HEK293 (cell line): ENCODE measurements around the gene LRRC8E.

ENCODE experiments used
- BCL11A ChIP-seq: fragments of 450-650 bp; formaldehyde crosslinking; IDR thresholded peaks from 2 replicates; pipeline ENCODE4 v1.5.1; 2016; ENCODE audit warnings: low read depth, missing biosample characterization, missing genetic modification characterization
- GLIS1 ChIP-seq: fragments of 450-650 bp; formaldehyde crosslinking; IDR thresholded peaks from 2 replicates; pipeline ENCODE4 v1.5.1; 2016; ENCODE audit warnings: missing biosample characterization, missing genetic modification characterization
- MZF1 ChIP-seq: fragments of 450-650 bp; formaldehyde crosslinking; IDR thresholded peaks from 2 replicates; pipeline ENCODE4 v1.5.1; 2017; ENCODE audit warnings: missing biosample characterization, missing genetic modification characterization, borderline replicate concordance
- OSR2 ChIP-seq: fragments of 450-650 bp; formaldehyde crosslinking; IDR thresholded peaks from 2 replicates; pipeline ENCODE4 v1.5.1; 2016; ENCODE audit warnings: missing biosample characterization, missing genetic modification characterization
- YY2 ChIP-seq: fragments of 450-650 bp; formaldehyde crosslinking; IDR thresholded peaks from 2 replicates; pipeline ENCODE4 v1.5.1; 2016; ENCODE audit warnings: missing biosample characterization, missing genetic modification characterization
- ZBTB21 ChIP-seq: fragments of 450-650 bp; formaldehyde crosslinking; IDR thresholded peaks from 2 replicates; pipeline ENCODE4 v1.5.1; 2017; ENCODE audit warnings: missing biosample characterization, missing genetic modification characterization
- ZBTB48 ChIP-seq: fragments of 450-650 bp; formaldehyde crosslinking; IDR thresholded peaks from 2 replicates; pipeline ENCODE4 v1.5.1; 2016; ENCODE audit warnings: missing biosample characterization, missing genetic modification characterization
- ZIC2 ChIP-seq: fragments of 450-650 bp; formaldehyde crosslinking; IDR thresholded peaks from 2 replicates; pipeline ENCODE4 v1.5.1; 2016; ENCODE audit warnings: missing biosample characterization, missing genetic modification characterization
- ZNF133 ChIP-seq: fragments of 450-650 bp; formaldehyde crosslinking; IDR thresholded peaks from 2 replicates; pipeline ENCODE4 v1.5.1; 2016; ENCODE audit warnings: missing biosample characterization, missing genetic modification characterization
- ZNF335 ChIP-seq: fragments of 450-650 bp; formaldehyde crosslinking; conservative IDR thresholded peaks from 2 replicates; pipeline ENCODE4 v1.5.1; 2016; ENCODE audit warnings: missing biosample characterization, missing genetic modification characterization
- ZNF426 ChIP-seq: fragments of 450-650 bp; formaldehyde crosslinking; IDR thresholded peaks from 2 replicates; pipeline ENCODE4 v1.5.1; 2017; ENCODE audit warnings: missing biosample characterization, missing genetic modification characterization, mild to moderate bottlenecking, inconsistent platforms, moderate library complexity
- ZNF514 ChIP-seq: fragments of 450-650 bp; formaldehyde crosslinking; IDR thresholded peaks from 2 replicates; pipeline ENCODE4 v1.5.1; 2016; ENCODE audit warnings: missing biosample characterization, missing genetic modification characterization
- ZNF558 ChIP-seq: fragments of 450-650 bp; formaldehyde crosslinking; IDR thresholded peaks from 2 replicates; pipeline ENCODE4 v1.5.1; 2016; ENCODE audit warnings: missing biosample characterization, missing genetic modification characterization
- ZNF610 ChIP-seq: fragments of 450-650 bp; formaldehyde crosslinking; IDR thresholded peaks from 2 replicates; pipeline ENCODE4 v1.5.1; 2016; ENCODE audit warnings: missing biosample characterization, missing genetic modification characterization, borderline replicate concordance
- ZNF624 ChIP-seq: fragments of 450-650 bp; formaldehyde crosslinking; IDR thresholded peaks from 2 replicates; pipeline ENCODE4 v1.5.1; 2017; ENCODE audit warnings: missing biosample characterization, missing genetic modification characterization
- ZNF776 ChIP-seq: fragments of 450-650 bp; formaldehyde crosslinking; IDR thresholded peaks from 2 replicates; pipeline ENCODE4 v1.5.0; 2017; ENCODE audit warnings: missing biosample characterization, missing genetic modification characterization, borderline replicate concordance
- ZSCAN16 ChIP-seq: fragments of 450-650 bp; formaldehyde crosslinking; IDR thresholded peaks from 2 replicates; pipeline ENCODE4 v1.5.1; 2016; ENCODE audit warnings: missing biosample characterization, missing genetic modification characterization
- TF ChIP-seq, protein P1 (sequence below): fragments of 450-650 bp; formaldehyde crosslinking; IDR thresholded peaks from 2 replicates; pipeline ENCODE4 v1.5.1; 2016; ENCODE audit warnings: missing biosample characterization, missing genetic modification characterization
- TF ChIP-seq, protein P2 (sequence below): fragments of 450-650 bp; IDR thresholded peaks from 2 replicates; pipeline ENCODE4 v1.5.1; 2018; ENCODE audit warnings: missing biosample characterization, missing genetic modification characterization
- TF ChIP-seq, protein P3 (sequence below): fragments of 450-650 bp; formaldehyde crosslinking; optimal IDR thresholded peaks from 2 replicates; pipeline ENCODE3; 2016; ENCODE audit warnings: missing biosample characterization, mild to moderate bottlenecking, missing genetic modification characterization
- TF ChIP-seq, protein P4 (sequence below): fragments of 450-650 bp; formaldehyde crosslinking; IDR thresholded peaks from 2 replicates; pipeline ENCODE4 v1.5.1; 2016; ENCODE audit warnings: missing biosample characterization, missing genetic modification characterization
- TF ChIP-seq, protein P5 (sequence below): fragments of 450-650 bp; formaldehyde crosslinking; IDR thresholded peaks from 2 replicates; pipeline ENCODE4 v1.5.1; 2016; ENCODE audit warnings: missing biosample characterization, missing genetic modification characterization
- TF ChIP-seq, protein P6 (sequence below): fragments of 450-650 bp; formaldehyde crosslinking; IDR thresholded peaks from 2 replicates; pipeline ENCODE4 v1.5.1; 2016; ENCODE audit warnings: missing biosample characterization, missing genetic modification characterization
- TF ChIP-seq, protein P7 (sequence below): fragments of 450-650 bp; formaldehyde crosslinking; IDR thresholded peaks from 2 replicates; pipeline ENCODE4 v1.5.1; 2016; ENCODE audit warnings: missing biosample characterization, missing genetic modification characterization
- TF ChIP-seq, protein P8 (sequence below): fragments of 450-650 bp; formaldehyde crosslinking; IDR thresholded peaks from 2 replicates; pipeline ENCODE4 v1.5.1; 2016; ENCODE audit warnings: missing biosample characterization, missing genetic modification characterization

The LRRC8E gene

DNA sequence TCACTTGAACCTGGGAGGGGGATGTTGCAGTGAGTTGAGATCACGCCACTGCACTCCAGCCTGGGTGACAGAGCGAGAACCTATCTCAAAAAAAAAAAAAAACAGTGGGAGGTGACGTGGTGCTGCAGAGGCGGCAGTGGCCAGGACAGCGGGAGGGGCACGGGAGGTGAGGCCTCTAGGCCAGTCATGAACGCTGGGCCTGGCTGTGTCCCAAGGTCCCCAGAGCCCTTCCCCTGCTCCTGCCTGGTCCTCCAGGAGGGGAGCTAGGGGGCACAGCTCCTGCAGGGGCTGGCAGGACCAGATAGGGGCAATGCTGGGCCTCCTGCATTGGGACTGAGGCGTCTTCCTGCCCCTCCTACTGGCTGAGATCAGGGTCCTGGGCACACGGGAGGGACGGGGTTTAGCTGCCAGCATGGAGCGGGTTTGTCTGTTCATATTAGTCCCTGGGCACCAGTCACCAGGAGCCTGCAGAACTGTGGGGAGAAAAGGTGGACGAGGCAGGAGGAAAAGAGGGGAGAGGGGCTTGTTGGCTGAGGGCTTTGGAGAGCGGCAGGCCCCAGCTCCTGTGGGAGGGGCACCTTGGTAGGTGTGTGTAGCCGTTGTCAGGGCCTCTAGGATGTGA lies 19.9 kb downstream of the LRRC8E start (continued):
- TF ChIP-seq ZNF335 (tag by site-specific recombination) = no peak
- peak; percentile 29 for TF ChIP-seq ZIC2 (tag by site-specific recombination)
- TF ChIP-seq, protein P1, sequence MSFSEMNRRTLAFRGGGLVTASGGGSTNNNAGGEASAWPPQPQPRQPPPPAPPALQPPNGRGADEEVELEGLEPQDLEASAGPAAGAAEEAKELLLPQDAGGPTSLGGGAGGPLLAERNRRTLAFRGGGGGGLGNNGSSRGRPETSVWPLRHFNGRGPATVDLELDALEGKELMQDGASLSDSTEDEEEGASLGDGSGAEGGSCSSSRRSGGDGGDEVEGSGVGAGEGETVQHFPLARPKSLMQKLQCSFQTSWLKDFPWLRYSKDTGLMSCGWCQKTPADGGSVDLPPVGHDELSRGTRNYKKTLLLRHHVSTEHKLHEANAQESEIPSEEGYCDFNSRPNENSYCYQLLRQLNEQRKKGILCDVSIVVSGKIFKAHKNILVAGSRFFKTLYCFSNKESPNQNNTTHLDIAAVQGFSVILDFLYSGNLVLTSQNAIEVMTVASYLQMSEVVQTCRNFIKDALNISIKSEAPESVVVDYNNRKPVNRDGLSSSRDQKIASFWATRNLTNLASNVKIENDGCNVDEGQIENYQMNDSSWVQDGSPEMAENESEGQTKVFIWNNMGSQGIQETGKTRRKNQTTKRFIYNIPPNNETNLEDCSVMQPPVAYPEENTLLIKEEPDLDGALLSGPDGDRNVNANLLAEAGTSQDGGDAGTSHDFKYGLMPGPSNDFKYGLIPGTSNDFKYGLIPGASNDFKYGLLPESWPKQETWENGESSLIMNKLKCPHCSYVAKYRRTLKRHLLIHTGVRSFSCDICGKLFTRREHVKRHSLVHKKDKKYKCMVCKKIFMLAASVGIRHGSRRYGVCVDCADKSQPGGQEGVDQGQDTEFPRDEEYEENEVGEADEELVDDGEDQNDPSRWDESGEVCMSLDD = no peak
- TF ChIP-seq ZNF558 (tag by site-specific recombination) = no peak
- no peak for TF ChIP-seq ZNF610 (tag by site-specific recombination)
- no peak for TF ChIP-seq YY2 (tag by site-specific recombination)
- no peak for TF ChIP-seq BCL11A (tag by site-specific recombination)
- TF ChIP-seq ZNF426 (tag by site-specific recombination) = no peak
- TF ChIP-seq, protein P2, sequence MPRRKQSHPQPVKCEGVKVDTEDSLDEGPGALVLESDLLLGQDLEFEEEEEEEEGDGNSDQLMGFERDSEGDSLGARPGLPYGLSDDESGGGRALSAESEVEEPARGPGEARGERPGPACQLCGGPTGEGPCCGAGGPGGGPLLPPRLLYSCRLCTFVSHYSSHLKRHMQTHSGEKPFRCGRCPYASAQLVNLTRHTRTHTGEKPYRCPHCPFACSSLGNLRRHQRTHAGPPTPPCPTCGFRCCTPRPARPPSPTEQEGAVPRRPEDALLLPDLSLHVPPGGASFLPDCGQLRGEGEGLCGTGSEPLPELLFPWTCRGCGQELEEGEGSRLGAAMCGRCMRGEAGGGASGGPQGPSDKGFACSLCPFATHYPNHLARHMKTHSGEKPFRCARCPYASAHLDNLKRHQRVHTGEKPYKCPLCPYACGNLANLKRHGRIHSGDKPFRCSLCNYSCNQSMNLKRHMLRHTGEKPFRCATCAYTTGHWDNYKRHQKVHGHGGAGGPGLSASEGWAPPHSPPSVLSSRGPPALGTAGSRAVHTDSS (tag by site-specific recombination) = no peak
- TF ChIP-seq, protein P3, sequence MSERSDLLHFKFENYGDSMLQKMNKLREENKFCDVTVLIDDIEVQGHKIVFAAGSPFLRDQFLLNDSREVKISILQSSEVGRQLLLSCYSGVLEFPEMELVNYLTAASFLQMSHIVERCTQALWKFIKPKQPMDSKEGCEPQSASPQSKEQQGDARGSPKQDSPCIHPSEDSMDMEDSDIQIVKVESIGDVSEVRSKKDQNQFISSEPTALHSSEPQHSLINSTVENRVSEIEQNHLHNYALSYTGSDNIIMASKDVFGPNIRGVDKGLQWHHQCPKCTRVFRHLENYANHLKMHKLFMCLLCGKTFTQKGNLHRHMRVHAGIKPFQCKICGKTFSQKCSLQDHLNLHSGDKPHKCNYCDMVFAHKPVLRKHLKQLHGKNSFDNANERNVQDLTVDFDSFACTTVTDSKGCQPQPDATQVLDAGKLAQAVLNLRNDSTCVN (tag by site-specific recombination) = no peak
- no peak for TF ChIP-seq ZBTB48
- TF ChIP-seq ZBTB21 (tag by site-specific recombination) = no peak
- TF ChIP-seq, protein P4, sequence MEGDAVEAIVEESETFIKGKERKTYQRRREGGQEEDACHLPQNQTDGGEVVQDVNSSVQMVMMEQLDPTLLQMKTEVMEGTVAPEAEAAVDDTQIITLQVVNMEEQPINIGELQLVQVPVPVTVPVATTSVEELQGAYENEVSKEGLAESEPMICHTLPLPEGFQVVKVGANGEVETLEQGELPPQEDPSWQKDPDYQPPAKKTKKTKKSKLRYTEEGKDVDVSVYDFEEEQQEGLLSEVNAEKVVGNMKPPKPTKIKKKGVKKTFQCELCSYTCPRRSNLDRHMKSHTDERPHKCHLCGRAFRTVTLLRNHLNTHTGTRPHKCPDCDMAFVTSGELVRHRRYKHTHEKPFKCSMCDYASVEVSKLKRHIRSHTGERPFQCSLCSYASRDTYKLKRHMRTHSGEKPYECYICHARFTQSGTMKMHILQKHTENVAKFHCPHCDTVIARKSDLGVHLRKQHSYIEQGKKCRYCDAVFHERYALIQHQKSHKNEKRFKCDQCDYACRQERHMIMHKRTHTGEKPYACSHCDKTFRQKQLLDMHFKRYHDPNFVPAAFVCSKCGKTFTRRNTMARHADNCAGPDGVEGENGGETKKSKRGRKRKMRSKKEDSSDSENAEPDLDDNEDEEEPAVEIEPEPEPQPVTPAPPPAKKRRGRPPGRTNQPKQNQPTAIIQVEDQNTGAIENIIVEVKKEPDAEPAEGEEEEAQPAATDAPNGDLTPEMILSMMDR (tag by site-specific recombination) = peak; percentile 58
- TF ChIP-seq ZNF133 (tag by site-specific recombination) = no peak
- TF ChIP-seq MZF1 (tag by site-specific recombination) = no peak
- TF ChIP-seq ZSCAN16 = no peak
- TF ChIP-seq ZNF776 = no peak
- TF ChIP-seq, protein P5, sequence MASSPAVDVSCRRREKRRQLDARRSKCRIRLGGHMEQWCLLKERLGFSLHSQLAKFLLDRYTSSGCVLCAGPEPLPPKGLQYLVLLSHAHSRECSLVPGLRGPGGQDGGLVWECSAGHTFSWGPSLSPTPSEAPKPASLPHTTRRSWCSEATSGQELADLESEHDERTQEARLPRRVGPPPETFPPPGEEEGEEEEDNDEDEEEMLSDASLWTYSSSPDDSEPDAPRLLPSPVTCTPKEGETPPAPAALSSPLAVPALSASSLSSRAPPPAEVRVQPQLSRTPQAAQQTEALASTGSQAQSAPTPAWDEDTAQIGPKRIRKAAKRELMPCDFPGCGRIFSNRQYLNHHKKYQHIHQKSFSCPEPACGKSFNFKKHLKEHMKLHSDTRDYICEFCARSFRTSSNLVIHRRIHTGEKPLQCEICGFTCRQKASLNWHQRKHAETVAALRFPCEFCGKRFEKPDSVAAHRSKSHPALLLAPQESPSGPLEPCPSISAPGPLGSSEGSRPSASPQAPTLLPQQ (tag by site-specific recombination) = no peak
- no peak for TF ChIP-seq ZNF514 (tag by site-specific recombination)
- TF ChIP-seq GLIS1 (tag by site-specific recombination) = 0 out of 2 replicates have a peak, but pooled peaks have one; percentile 17
- TF ChIP-seq, protein P6, sequence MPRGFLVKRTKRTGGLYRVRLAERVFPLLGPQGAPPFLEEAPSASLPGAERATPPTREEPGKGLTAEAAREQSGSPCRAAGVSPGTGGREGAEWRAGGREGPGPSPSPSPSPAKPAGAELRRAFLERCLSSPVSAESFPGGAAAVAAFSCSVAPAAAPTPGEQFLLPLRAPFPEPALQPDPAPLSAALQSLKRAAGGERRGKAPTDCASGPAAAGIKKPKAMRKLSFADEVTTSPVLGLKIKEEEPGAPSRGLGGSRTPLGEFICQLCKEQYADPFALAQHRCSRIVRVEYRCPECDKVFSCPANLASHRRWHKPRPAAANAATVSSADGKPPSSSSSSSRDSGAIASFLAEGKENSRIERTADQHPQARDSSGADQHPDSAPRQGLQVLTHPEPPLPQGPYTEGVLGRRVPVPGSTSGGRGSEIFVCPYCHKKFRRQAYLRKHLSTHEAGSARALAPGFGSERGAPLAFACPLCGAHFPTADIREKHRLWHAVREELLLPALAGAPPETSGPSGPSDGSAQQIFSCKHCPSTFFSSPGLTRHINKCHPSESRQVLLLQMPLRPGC (tag by site-specific recombination) = no peak
- TF ChIP-seq OSR2 (tag by site-specific recombination) = 0 out of 2 replicates have a peak, but pooled peaks have one; percentile 31
- TF ChIP-seq, protein P7, sequence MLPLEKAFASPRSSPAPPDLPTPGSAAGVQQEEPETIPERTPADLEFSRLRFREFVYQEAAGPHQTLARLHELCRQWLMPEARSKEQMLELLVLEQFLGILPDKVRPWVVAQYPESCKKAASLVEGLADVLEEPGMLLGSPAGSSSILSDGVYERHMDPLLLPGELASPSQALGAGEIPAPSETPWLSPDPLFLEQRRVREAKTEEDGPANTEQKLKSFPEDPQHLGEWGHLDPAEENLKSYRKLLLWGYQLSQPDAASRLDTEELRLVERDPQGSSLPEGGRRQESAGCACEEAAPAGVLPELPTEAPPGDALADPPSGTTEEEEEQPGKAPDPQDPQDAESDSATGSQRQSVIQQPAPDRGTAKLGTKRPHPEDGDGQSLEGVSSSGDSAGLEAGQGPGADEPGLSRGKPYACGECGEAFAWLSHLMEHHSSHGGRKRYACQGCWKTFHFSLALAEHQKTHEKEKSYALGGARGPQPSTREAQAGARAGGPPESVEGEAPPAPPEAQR (tag by site-specific recombination) = no peak
- TF ChIP-seq, protein P8, sequence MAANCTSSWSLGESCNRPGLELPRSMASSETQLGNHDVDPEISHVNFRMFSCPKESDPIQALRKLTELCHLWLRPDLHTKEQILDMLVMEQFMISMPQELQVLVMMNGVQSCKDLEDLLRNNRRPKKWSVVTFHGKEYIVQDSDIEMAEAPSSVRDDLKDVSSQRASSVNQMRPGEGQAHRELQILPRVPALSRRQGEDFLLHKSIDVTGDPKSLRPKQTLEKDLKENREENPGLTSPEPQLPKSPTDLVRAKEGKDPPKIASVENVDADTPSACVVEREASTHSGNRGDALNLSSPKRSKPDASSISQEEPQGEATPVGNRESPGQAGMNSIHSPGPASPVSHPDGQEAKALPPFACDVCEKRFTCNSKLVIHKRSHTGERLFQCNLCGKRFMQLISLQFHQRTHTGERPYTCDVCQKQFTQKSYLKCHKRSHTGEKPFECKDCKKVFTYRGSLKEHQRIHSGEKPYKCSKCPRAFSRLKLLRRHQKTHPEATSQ (tag by site-specific recombination) = no peak
- TF ChIP-seq ZNF624 (tag by site-specific recombination) = no peak
